Measurements from ENCODE around the gene STEAP3.

- TF ChIP-seq CTCF (IDR thresholded peaks at IDR 0.05) (no peak), ZFX (IDR thresholded peaks at IDR 0.05; ENCODE audit: borderline replicate concordance) (no peak)
Measured at GRCh38 chr2:119206201-119206600, 17.4 kb upstream of the STEAP3 start.

Measured in 22Rv1 (cell line).